Fibroblast of lung (primary cell): ENCODE measurements around the gene THSD7A. TPM values are rescaled to one million over a fixed set of nuclear protein-coding genes. Genes with fewer than 3 reads are reported as not detected.

ENCODE experiments used
- DNase-seq, 2 donors: peaks; one replicate each; pipeline versions ENCODE4 v3.0.0 to v3.0.0-alpha.2; 2010; ENCODE audit warnings: low read depth in 2 of 2
- H2AFZ ChIP-seq: 2 replicates; pipeline ENCODE4 v1.5.1; 2012; ENCODE audit warnings: low read length, control low read depth, inconsistent platforms
- H3K27ac ChIP-seq: 2 replicates; pipeline ENCODE4 v1.5.1; 2011; ENCODE audit warnings: low read length, control low read depth; ENCODE audit not compliant: insufficient read depth
- H3K27me3 ChIP-seq: 2 replicates; pipeline ENCODE4 v1.5.1; 2011; ENCODE audit warnings: mild to moderate bottlenecking, low read length; ENCODE audit not compliant: control insufficient read depth, insufficient read depth
- H3K36me3 ChIP-seq: 2 replicates; pipeline ENCODE4 v1.5.1; 2011; ENCODE audit warnings: low read length; ENCODE audit not compliant: control insufficient read depth, insufficient read depth
- H3K4me1 ChIP-seq: 2 replicates; pipeline ENCODE4 v1.5.1; 2011; ENCODE audit warnings: low read length; ENCODE audit not compliant: control insufficient read depth, insufficient read depth; ENCODE audit errors: extremely low read depth
- H3K4me2 ChIP-seq: 2 replicates; pipeline ENCODE4 v1.5.1; 2011; ENCODE audit warnings: low read length, control low read depth; ENCODE audit not compliant: insufficient read depth; ENCODE audit errors: extremely low read depth
- H3K4me3 ChIP-seq, 4 experiments: fragments of 200-600 bp in 1 of 4; sonication (generic) in 1 of 4; replicated peaks in 1 of 4; 2 replicates each; pipeline ENCODE4 v1.5.1; 2011 to 2016; ENCODE audit warnings: low read length in 4 of 4, low read depth in 3 of 4, mild to moderate bottlenecking in 3 of 4, control low read depth in 2 of 4, inconsistent platforms in 1 of 4, mixed read lengths in 1 of 4; ENCODE audit not compliant: insufficient read depth in 1 of 4; ENCODE audit errors: control extremely low read depth in 1 of 4
- H3K79me2 ChIP-seq: 2 replicates; pipeline ENCODE4 v1.5.1; 2012; ENCODE audit warnings: mild to moderate bottlenecking, low read length, inconsistent platforms; ENCODE audit not compliant: control insufficient read depth, insufficient read depth
- H3K9ac ChIP-seq: 2 replicates; pipeline ENCODE4 v1.5.1; 2011; ENCODE audit warnings: mild to moderate bottlenecking, low read length, control low read depth; ENCODE audit not compliant: insufficient read depth
- H3K9me3 ChIP-seq: 2 replicates; pipeline ENCODE4 v1.5.1; 2012; ENCODE audit warnings: low read depth, low read length; ENCODE audit not compliant: control insufficient read depth, insufficient read depth
- H4K20me1 ChIP-seq: 2 replicates; pipeline ENCODE4 v1.5.1; 2011; ENCODE audit warnings: low read length; ENCODE audit not compliant: control insufficient read depth, insufficient read depth; ENCODE audit errors: extremely low read depth
- CTCF ChIP-seq, 2 donors: IDR thresholded peaks in 1 of 2; conservative IDR thresholded peaks in 1 of 2; 1 replicate in 1 of 2; 2 replicates in 1 of 2; pipeline ENCODE4 v1.5.1; 2011 to 2012; ENCODE audit warnings: low read length in 2 of 2, control low read depth in 1 of 2, inconsistent platforms in 1 of 2, low read depth in 1 of 2, mild to moderate bottlenecking in 1 of 2
- EZH2 ChIP-seq: IDR thresholded peaks from 2 replicates; pipeline ENCODE4 v1.5.1; 2012; ENCODE audit warnings: low read length, control low read depth, mild to moderate bottlenecking; ENCODE audit errors: missing control alignments
- polyA plus RNA-seq, 2 donors: library from polyadenylated mRNA; depleted of rRNA in 1 of 2; stranded (reverse) in 1 of 2; unstranded in 1 of 2; fragments of >200 nt; gene quantifications; 2 replicates each; pipeline ENCODE4 v1.2.1, GENCODE V29; 2011 to 2012; ENCODE audit warnings: missing spikeins in 1 of 2
- total RNA-seq: library from RNA; depleted of rRNA; stranded (reverse); fragments of >200 nt; gene quantifications from 2 replicates; pipeline ENCODE4 v1.2.1, GENCODE V29; 2014

Gene THSD7A
- total and polyA plus RNA-seq, 2 donors (not counting 1 experiment from before 2014, with no cell fraction given), result 0.02 to 0.83 TPM

GRCh38 chr7:11784769-11785536, 47.0 kb downstream of the THSD7A start:
- H3K27ac ChIP-seq, result no peak overlapping the region

GRCh38 chr7:11779864-11780674, 51.9 kb downstream of the THSD7A start:
- no peak overlapping the region for H3K27ac ChIP-seq
- no peaks in the 10 kb centered on the region for H3K4me1 ChIP-seq
- no peaks in the 10 kb centered on the region for H4K20me1 ChIP-seq
- no peak overlapping the region for H2AFZ ChIP-seq
- no peaks in the 10 kb centered on the region for H3K36me3 ChIP-seq
- H3K4me2 ChIP-seq, result no peak overlapping the region
- H3K79me2 ChIP-seq, result no peaks in the 10 kb centered on the region
- H3K27me3 ChIP-seq, result no peaks in the 10 kb centered on the region
- DNase-seq, result no peak
- H3K9ac ChIP-seq, result no peak overlapping the region
- TF ChIP-seq EZH2 (no peak), CTCF (conservative IDR thresholded peaks at IDR 0.05 in 1 of 2, IDR thresholded peaks at IDR 0.05 in 1 of 2; ENCODE audit: low read depth in 1 of 2, low read length in 2 of 2) (no peak)
- no peak overlapping the region for H3K4me3 ChIP-seq
- no peaks in the 10 kb centered on the region for H3K9me3 ChIP-seq

More at GRCh38 chr7:11784769-11785536, 47.0 kb downstream of the THSD7A start:
- no peaks in the 10 kb centered on the region for H3K36me3 ChIP-seq
- no peaks in the 10 kb centered on the region for H4K20me1 ChIP-seq
- no peak overlapping the region for H2AFZ ChIP-seq
- no peak for DNase-seq
- H3K4me3 ChIP-seq, result no peak overlapping the region
- no peaks in the 10 kb centered on the region for H3K79me2 ChIP-seq
- H3K27me3 ChIP-seq, result no peaks in the 10 kb centered on the region
- no peak overlapping the region for H3K9ac ChIP-seq
- H3K4me2 ChIP-seq, result no peak overlapping the region
- TF ChIP-seq CTCF (conservative IDR thresholded peaks at IDR 0.05 in 1 of 2, IDR thresholded peaks at IDR 0.05 in 1 of 2; ENCODE audit: low read depth in 1 of 2, low read length in 2 of 2), result no peak
- no peak for TF ChIP-seq EZH2
- H3K9me3 ChIP-seq, result no peaks in the 10 kb centered on the region
- H3K4me1 ChIP-seq, result no peaks in the 10 kb centered on the region

- H3K4me2 ChIP-seq, result no peak overlapping the region
- H3K4me1 ChIP-seq, result no peaks in the 10 kb centered on the region
- H3K79me2 ChIP-seq, result no peaks in the 10 kb centered on the region
- no peak overlapping the region for H3K4me3 ChIP-seq
- H3K27ac ChIP-seq, result no peak overlapping the region
- no peak overlapping the region for H2AFZ ChIP-seq
- no peaks in the 10 kb centered on the region for H3K27me3 ChIP-seq
- H4K20me1 ChIP-seq, result no peaks in the 10 kb centered on the region
- H3K36me3 ChIP-seq, result no peaks in the 10 kb centered on the region
- DNase-seq, result no peak
- TF ChIP-seq EZH2 (no peak), CTCF (conservative IDR thresholded peaks at IDR 0.05 in 1 of 2, IDR thresholded peaks at IDR 0.05 in 1 of 2; ENCODE audit: low read depth in 1 of 2, low read length in 2 of 2) (no peak)
- H3K9ac ChIP-seq, result no peak overlapping the region
- H3K9me3 ChIP-seq, result no peaks in the 10 kb centered on the region
Observed at GRCh38 chr7:11776039-11776438, 56.0 kb downstream of the THSD7A start.
